PC-3 (cell line): ENCODE data around the gene SLCO2A1.

Experiments
- CTCF ChIP-seq: fragments of 300-600 bp; sonication (generic); conservative IDR thresholded peaks from 2 replicates; pipeline ENCODE4 v1.5.1; 2017; ENCODE audit warnings: antibody characterized with exemption, low read depth, mild to moderate bottlenecking, low read length
- EZH2 ChIP-seq: fragments of 300-600 bp; sonication (generic); IDR thresholded peaks from one replicate; pipeline ENCODE4 v1.6.1; 2017; ENCODE audit warnings: antibody characterized with exemption, mild to moderate bottlenecking, low read length; ENCODE audit not compliant: unreplicated experiment
- EZH2phosphoT487 ChIP-seq: fragments of 300-600 bp; sonication (generic); IDR thresholded peaks from 2 replicates; pipeline ENCODE4 v1.6.1; 2018; ENCODE audit warnings: mild to moderate bottlenecking, antibody characterized with exemption, low read length, borderline replicate concordance

DNA sequence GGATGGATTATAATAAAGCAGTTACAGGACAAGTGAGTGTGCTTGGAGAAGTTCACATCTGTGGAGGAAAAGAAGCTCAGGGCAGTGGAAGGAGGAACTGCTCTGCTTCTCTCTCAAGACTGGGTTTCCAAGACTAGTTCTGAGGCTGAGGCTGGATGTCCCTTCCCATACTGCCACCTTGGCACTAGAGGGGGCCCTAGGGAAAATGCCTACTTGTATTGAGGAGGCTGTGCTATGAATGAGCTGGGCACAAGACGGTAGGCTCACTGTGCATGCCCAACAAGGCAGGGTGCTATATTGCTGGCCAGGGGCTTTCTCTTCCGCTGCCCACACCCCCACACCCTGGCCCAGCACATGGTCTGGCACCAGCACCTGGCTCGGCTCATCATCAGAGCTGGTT lies 65.2 kb downstream of the SLCO2A1 start:
- TF ChIP-seq CTCF, result peak; percentile 49; the same call in 1 of the 2 replicates
- no peak for TF ChIP-seq EZH2
- TF ChIP-seq EZH2phosphoT487, result no peak
